IMR-90 (cell line): ENCODE results near the gene TES.
A peak's percentile ranks its signal among the peaks of the same experiment; 100 is the strongest.

Source experiments
- BHLHE40 ChIP-seq: fragments of 150-350 bp; IDR thresholded peaks from 2 replicates; pipeline ENCODE4 v1.6.1; 2016; ENCODE audit warnings: mild to moderate bottlenecking, low read depth, low read length
- CTCF ChIP-seq: conservative IDR thresholded peaks from 2 replicates; pipeline ENCODE4 v1.5.1; 2012; ENCODE audit warnings: mild to moderate bottlenecking, low read depth, low read length, improper control_type of control experiment
- ELK1 ChIP-seq: fragments of 150-350 bp; IDR thresholded peaks from 2 replicates; pipeline ENCODE4 v1.6.1; 2016; ENCODE audit warnings: low read depth, mild to moderate bottlenecking, low read length, moderate library complexity, borderline replicate concordance
- FOS ChIP-seq: fragments of 150-350 bp; IDR thresholded peaks from 2 replicates; pipeline ENCODE4 v1.6.1; 2016; ENCODE audit warnings: low read depth, low read length
- MXI1 ChIP-seq: IDR thresholded peaks from 2 replicates; pipeline ENCODE4 v1.6.1; 2012; ENCODE audit warnings: low read depth, mild to moderate bottlenecking, low read length, moderate library complexity, borderline replicate concordance
- NFE2L2 ChIP-seq: fragments of 150-350 bp; IDR thresholded peaks from 2 replicates; pipeline ENCODE4 v1.6.1; 2016; ENCODE audit warnings: low read depth, mild to moderate bottlenecking, low read length
- POLR2A ChIP-seq: IDR thresholded peaks from 2 replicates; pipeline ENCODE4 v1.6.1; 2012; ENCODE audit warnings: mild to moderate bottlenecking, low read depth, low read length
- RAD21 ChIP-seq: IDR thresholded peaks from 2 replicates; pipeline ENCODE4 v1.6.1; 2012; ENCODE audit warnings: low read length, improper control_type of control experiment
- RCOR1 ChIP-seq: IDR thresholded peaks from 2 replicates; pipeline ENCODE4 v1.6.1; 2012; ENCODE audit warnings: mild to moderate bottlenecking, low read length, improper control_type of control experiment; ENCODE audit not compliant: insufficient replicate concordance
- SMC3 ChIP-seq: fragments of 150-350 bp; IDR thresholded peaks from 2 replicates; pipeline ENCODE4 v1.6.1; 2016; ENCODE audit warnings: low read depth, mild to moderate bottlenecking, antibody characterized with exemption, low read length, moderate library complexity

GRCh38 chr7:116218051-116218645 lies 7.8 kb downstream of the TES start:
- no peak for TF ChIP-seq CTCF
- TF ChIP-seq BHLHE40, result peak; percentile 71
- TF ChIP-seq POLR2A, result no peak
- TF ChIP-seq FOS, result peak; percentile 46
- no peak for TF ChIP-seq SMC3
- TF ChIP-seq NFE2L2, result no peak
- TF ChIP-seq ELK1, result no peak
- TF ChIP-seq MXI1, result no peak
- no peak for TF ChIP-seq RAD21
- peak; percentile 75 for TF ChIP-seq RCOR1
